GM11168 (cell line): ENCODE data around the gene EDN1.

Experiments used
- in situ Hi-C: fragments of 300-500 bp; cut with MboI; formaldehyde crosslinking; loops from one replicate; pipeline ENCODE4 v1.12.0; 2022; ENCODE audit warnings: low sequenced_read_pairs; ENCODE audit not compliant: unreplicated experiment

The EDN1 gene

DNA sequence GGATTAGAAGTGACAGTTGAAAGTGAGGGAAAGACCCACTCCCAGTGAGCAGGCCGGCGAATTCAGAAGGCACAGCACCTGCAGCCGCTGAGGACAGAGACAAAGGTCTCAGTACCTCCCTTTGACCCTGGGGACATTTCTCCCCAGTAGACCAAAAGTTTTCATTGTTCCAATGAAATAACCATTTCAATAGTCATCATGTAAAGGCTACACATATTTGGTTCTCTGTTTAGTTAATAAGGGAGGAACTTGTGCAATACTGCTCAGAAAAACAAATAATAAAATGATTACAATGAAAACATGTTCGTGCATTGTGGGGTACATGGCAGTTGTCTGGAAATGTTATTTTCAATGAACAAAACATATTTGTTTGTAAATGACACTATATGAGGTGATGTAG, 52.5 kb downstream of the EDN1 start:
- in situ Hi-C loops: no loop called here

DNA sequence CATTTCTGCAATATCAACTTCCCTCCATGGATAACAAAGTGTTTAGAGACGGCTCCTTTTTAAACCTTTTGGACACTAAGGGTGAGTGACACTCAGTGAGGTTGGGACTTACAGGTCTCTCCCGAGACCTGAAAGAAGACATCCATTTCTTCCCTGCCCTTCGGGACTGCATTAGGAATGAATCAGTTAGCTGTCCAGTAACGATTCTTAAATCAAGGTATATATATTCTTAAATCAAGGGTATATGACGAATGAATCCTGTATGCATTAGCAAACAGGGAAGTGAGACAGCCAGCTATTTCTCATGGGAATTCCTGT, 52.9 kb downstream of the EDN1 start:
- in situ Hi-C loops: no loop called here

DNA sequence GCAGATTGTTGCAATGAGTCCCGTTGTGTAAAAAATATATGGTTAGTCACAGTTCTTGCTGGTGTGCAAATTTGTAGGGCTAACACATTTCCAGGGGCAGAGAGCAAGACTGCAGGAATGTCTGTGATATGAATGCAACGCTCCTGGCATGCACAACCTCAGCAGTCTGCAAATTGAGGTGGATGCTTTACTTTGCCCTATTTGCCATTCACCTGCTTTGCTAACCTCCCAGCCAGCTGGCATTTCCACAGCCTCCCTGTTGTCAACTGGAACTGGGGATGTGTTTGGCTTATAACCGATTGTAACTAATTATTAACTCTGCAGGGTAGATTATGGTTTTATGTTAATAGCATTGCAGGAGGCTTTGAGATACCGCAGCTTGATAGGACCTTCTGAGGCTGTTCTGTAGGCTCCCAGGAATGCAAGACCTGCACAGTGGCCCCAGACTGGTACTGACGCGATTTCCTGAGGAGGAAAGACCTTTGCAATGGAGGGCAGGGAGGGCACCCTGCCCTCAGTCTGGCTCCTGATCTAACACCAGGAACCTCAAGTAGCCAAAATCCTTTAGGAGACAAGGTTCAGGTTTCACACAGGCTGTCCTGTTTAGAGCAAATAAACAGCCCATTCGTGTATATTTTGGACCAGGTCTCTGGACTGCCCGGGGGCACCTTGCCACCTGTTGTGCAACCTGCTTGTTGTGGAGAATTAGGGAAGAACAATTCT, 53.4 kb downstream of the EDN1 start:
- in situ Hi-C loops: no loop called here

DNA sequence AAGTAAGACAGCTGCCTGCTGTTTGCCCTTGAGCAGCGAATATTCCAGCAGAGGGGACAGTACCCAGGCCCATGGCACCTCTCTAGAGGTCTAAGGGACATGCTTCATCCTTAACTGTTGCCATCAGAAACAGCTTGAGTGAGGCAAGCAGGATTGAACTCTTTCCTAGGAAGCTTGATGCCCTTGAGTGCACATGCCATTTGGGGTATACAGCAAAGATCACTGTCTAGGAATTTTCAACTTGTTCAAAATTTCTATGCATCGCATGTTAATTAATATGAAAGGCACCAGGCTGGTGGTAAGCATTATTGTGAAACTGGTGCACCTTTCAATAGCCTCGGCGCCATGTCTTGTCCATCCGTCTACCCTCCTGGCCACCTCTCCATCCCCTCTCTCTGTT, 54.1 kb downstream of the EDN1 start:
- in situ Hi-C loops: no loop called here

DNA sequence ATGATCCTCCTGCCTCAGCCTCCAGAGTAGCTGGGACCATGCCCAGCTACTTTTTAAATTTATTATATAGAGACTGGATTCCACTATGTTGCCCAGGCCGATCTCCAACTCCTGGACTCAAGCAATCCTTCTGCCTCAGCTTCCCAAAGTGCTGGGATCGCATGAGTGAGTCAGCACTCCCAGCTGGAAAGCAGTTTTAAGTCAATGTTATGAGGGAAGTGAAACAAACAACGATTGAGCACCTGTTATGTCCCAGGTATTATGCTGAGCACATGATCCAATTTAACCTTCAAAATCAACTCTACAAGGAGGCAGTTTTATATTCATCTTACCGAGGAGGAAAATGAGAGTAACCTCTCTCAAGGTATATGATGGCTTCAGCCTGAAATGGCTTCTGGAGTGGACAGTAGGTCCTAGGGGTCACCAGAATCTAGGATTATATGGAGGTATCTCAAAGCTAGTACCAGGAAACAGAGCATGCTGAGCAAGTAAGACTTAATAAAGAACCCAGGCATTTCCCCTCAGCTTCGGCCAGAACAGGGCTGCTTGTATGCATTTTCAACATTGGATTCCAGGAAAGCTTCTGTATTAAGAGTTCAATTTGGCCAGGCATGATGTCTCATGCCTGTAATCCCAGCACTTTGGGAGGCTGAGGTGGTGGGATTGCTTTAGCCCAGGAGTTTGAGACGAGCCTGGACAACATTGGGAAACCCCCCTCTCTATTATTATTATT, 55.0 kb downstream of the EDN1 start:
- in situ Hi-C loops: no loop called here

DNA sequence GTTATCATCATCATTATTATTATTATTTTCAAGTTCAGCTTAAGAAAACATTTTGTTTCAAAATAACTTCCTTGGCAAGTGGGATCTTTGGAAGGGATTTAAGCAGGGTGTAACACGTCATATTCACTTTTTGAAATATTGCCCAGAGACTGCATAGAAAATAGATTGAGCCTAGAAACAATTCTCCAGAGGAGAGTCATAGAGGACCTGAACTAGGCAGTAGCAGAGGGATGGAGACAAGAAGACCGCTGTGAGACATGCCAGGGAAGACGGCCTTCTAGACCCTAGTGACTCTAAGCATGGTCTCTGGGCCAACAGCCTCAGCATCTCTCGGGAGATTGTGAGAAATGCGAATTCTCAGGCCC, 55.5 kb downstream of the EDN1 start:
- in situ Hi-C loops: no loop called here
